Prostate gland (tissue), 2 donors: ENCODE data around the gene SNX4. TPM values are rescaled to one million over a fixed set of nuclear protein-coding genes. Genes with fewer than 3 reads are reported as not detected.
"Not testable (repeated sequence)": the region's sequence is repeated elsewhere in the genome, so short reads cannot be mapped to it uniquely, and the experiment has no call there.

Experiments
- DNase-seq: peaks from one replicate; pipeline ENCODE4 v3.0.0-alpha.2; 2019; ENCODE audit warnings: low spot score
- H3K27ac ChIP-seq, 2 donors: fragments of 200-600 bp; sonication (generic); 2 replicates each; pipeline ENCODE4 v1.5.1; 2017 to 2019
- H3K27me3 ChIP-seq: fragments of 200-600 bp; sonication (generic); replicated peaks from 2 replicates; pipeline ENCODE4 v1.5.1; 2019; ENCODE audit not compliant: insufficient read depth
- H3K36me3 ChIP-seq, 2 donors: fragments of 200-600 bp; sonication (generic); 1 replicate in 1 of 2; 2 replicates in 1 of 2; pipeline versions ENCODE4 v1.5.1 to v1.8.1; 2017 to 2019
- H3K4me1 ChIP-seq: fragments of 200-600 bp; sonication (generic); replicated peaks from 2 replicates; pipeline ENCODE4 v1.5.1; 2019
- H3K4me3 ChIP-seq, 2 donors: fragments of 200-600 bp; sonication (generic); 2 replicates each; pipeline ENCODE4 v1.5.1; 2017 to 2019
- H3K9me3 ChIP-seq: fragments of 200-600 bp; sonication (generic); 2 replicates; pipeline ENCODE4 v1.5.1; 2017
- CTCF ChIP-seq, 4 experiments: fragments of 200-600 bp in 2 of 4; fragments of 450-650 bp in 2 of 4; sonication (generic) in 2 of 4; IDR thresholded peaks; 1 replicate in 3 of 4; 2 replicates in 1 of 4; pipeline ENCODE4 v1.5.1; 2016 to 2019; ENCODE audit warnings: antibody characterized with exemption in 4 of 4, mild to moderate bottlenecking in 2 of 4, moderate library complexity in 2 of 4
- POLR2A ChIP-seq: fragments of 450-650 bp; IDR thresholded peaks from one replicate; pipeline ENCODE4 v1.6.1; 2016; ENCODE audit warnings: antibody characterized with exemption, mild to moderate bottlenecking
- POLR2AphosphoS5 ChIP-seq: sonication (generic); formaldehyde crosslinking; IDR thresholded peaks from one replicate; pipeline ENCODE4 v1.6.1; 2017; ENCODE audit warnings: antibody characterized with exemption
- WGBS: methylation state at CpG from one replicate; pipeline ENCODE4 v1.1.5; 2018; 5-methylcytosine and 5-hydroxymethylcytosine counted together
- intact Hi-C: fragments of 100-400 bp; cut with DNase I; formaldehyde crosslinking; loops from one replicate; pipeline ENCODE4 v1.14.2; 2022
- total RNA-seq, 2 donors: library from RNA; depleted of rRNA; stranded (reverse); fragments of >200 nt; gene quantifications; one replicate each; pipeline ENCODE4 v1.1.0, GENCODE V29; 2016

Gene SNX4
- 10 to 100 TPM; 50.7 to 60.0 TPM for total RNA-seq

- H3K27me3 ChIP-seq = no peaks in the 10 kb centered on the region
- peak within 1 kb of the TSS; percentile 93 to 97 for H3K4me3 ChIP-seq
- DNase-seq = peak; percentile 89
- no peaks in the 10 kb centered on the region for H3K4me1 ChIP-seq
- H3K27ac ChIP-seq = peak within 1 kb of the TSS; percentile 82 to 88
- intact Hi-C loops = no loop called here
- H3K36me3 ChIP-seq = no peaks in the 10 kb centered on the region
- 1% methylated on average over 49 of the region's 65 CpGs for WGBS
- TF ChIP-seq CTCF (IDR thresholded peaks at IDR 0.05) (peak in 1 of 4 experiments; percentile 30), POLR2A (peak; percentile 77), POLR2AphosphoS5 (peak; percentile 82)
- no peaks in the 10 kb centered on the region for H3K9me3 ChIP-seq
Observed at GRCh38 chr3:125519678-125520562, at the start of gene SNX4. SNX4 (minus strand) TSS chr3:125520202; CDS start chr3:125520172, 30 bp downstream.

DNA sequence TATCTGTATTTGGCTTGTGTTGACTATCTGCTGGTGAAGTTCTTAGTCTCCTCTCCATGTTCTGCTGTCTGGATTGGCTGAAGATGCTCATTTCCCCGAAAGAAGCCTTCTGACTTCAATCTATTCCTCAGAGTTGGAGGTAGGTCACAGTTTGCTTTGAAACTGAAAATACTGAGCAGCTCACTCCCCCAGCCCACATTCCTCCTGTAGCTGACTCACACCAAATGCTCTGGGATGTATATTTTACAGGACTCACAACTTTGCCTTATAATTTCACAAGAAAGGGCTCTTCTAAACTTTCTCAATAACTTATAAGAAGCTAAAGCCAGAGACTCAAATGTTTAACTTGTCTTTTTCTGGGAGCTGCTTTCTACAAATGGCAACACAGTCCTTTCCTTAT lies 36.3 kb upstream of the SNX4 start:
- no peaks in the 10 kb centered on the region for H3K9me3 ChIP-seq
- H3K36me3 ChIP-seq = no peaks in the 10 kb centered on the region
- DNase-seq = no peak
- intact Hi-C loops = no loop called here
- no peak overlapping the region for H3K27ac ChIP-seq
- TF ChIP-seq POLR2AphosphoS5 (no peak), CTCF (IDR thresholded peaks at IDR 0.05) (no peak), POLR2A (no peak)
- WGBS = 95% methylated on average over 1 of the region's 1 CpG
- H3K27me3 ChIP-seq = no peaks in the 10 kb centered on the region
- no peak overlapping the region for H3K4me3 ChIP-seq
- no peaks in the 10 kb centered on the region for H3K4me1 ChIP-seq

GRCh38 chr3:125552401-125552800 lies 32.4 kb upstream of the SNX4 start:
- H3K27ac ChIP-seq = no peak overlapping the region
- no peak overlapping the region for H3K4me3 ChIP-seq
- intact Hi-C loops = no loop called here
- no peaks in the 10 kb centered on the region for H3K4me1 ChIP-seq
- no peaks in the 10 kb centered on the region for H3K36me3 ChIP-seq
- no peak for DNase-seq
- H3K9me3 ChIP-seq = no peaks in the 10 kb centered on the region
- no peaks in the 10 kb centered on the region for H3K27me3 ChIP-seq
- TF ChIP-seq CTCF (IDR thresholded peaks at IDR 0.05) (no peak), POLR2A (no peak), POLR2AphosphoS5 (no peak)
- 94% methylated on average over 4 of the region's 4 CpGs for WGBS

- Histone ChIP-seq H3K27ac (no peak overlapping the region), H3K27me3 (no peaks in the 10 kb centered on the region), H3K4me3 (no peak overlapping the region), H3K36me3 (no peaks in the 10 kb centered on the region), H3K4me1 (no peaks in the 10 kb centered on the region), H3K9me3 (no peaks in the 10 kb centered on the region)
- DNase-seq = no peak
- TF ChIP-seq POLR2AphosphoS5 = no peak
- no peak for TF ChIP-seq POLR2A
- no peak for TF ChIP-seq CTCF (IDR thresholded peaks at IDR 0.05)
- intact Hi-C loops = no loop called here
Observed at GRCh38 chr3:125528920-125529319, 8.9 kb upstream of the SNX4 start.

DNA sequence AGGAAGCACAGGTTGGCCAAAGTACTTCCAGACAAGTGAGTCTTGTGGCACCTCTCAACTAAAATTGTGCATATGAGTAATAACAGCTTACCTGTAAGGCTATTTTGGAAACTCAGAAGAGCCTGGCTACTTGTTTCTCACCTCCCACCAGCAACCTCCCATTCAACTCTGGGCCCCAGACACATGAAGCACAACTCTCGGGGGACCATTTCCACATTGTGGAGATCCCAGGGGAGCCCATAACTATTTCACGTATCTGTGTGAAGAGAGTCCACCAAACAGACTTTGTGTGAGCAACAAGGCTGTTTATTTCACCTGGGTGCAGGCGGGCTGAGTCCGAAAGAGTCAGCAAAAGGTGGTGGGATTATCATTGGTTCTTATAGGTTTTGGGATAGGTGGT lies 5.2 kb upstream of the SNX4 start:
- no peak for DNase-seq
- TF ChIP-seq POLR2A (no peak), POLR2AphosphoS5 (no peak), CTCF (IDR thresholded peaks at IDR 0.05) (no peak)
- intact Hi-C loops = no loop called here
- Histone ChIP-seq H3K27ac (no peak overlapping the region), H3K4me1 (no peaks in the 10 kb centered on the region), H3K27me3 (no peaks in the 10 kb centered on the region), H3K4me3 (no peak overlapping the region), H3K36me3 (no peaks in the 10 kb centered on the region), H3K9me3 (no peaks in the 10 kb centered on the region)
- WGBS = 87% methylated on average over 4 of the region's 4 CpGs

DNA sequence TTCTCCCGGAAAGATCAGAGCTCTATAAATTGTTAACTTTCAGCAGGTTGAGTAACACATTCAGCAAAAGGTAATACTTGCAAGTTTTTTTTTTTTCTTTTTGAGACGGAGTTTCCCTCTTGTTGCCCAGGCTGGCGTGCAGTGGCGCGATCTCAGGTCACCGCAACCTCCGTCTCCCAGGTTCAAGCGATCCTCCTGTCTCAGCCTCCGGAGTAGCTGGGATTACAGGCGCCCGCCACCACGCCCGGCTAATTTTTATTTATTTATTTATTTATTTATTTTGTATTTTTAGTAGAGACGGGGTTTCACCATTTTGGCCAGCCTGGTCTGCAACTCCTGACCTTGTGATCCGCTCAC lies 539 bp upstream of the SNX4 start:
- H3K4me3 ChIP-seq = peak overlapping the region; percentile 93 to 97
- peak overlapping the region; percentile 82 to 88 for H3K27ac ChIP-seq
- DNase-seq, H3K9me3 ChIP-seq, H3K36me3 ChIP-seq, H3K4me1 ChIP-seq, intact Hi-C loops, H3K27me3 ChIP-seq: not testable (repeated sequence)
- WGBS = 80% methylated on average over 15 of the region's 15 CpGs
